ENCODE measurements around the gene MIB1.

The MIB1 gene

GRCh38 chr18:21743166-21743832 is 2.7 kb downstream of the MIB1 start:
- Histone ChIP-seq H3K9me3 (ENCODE audit: control insufficient read depth, insufficient read depth, low read depth, low read length) (no peaks in the 10 kb centered on the region), H3K27ac (ENCODE audit: extremely low read depth, low read depth, low read length) (no peak overlapping the region), H3K36me3 (ENCODE audit: control insufficient read depth in 2 of 2, insufficient read depth in 1 of 2, low read length in 2 of 2) (no peaks in the 10 kb centered on the region), H3K4me3 (ENCODE audit: low read depth, low read length) (peak overlapping the region; percentile 96), H3K4me1 (ENCODE audit: control insufficient read depth, insufficient read depth, low read length) (peaks cover 14% of the 10 kb centered on the region)
- CTCF ChIA-PET = interaction anchor here (0.6 to 0.7 kb wide), 2 partner anchors 44 to 859 kb away, joined by 3 to 4 read pairs; no protein-coding TSS in a partner anchor
- POLR2A ChIA-PET = interaction anchor here (1.9 to 4.5 kb wide), 2 partner anchors 39 to 143 kb away, joined by 7 to 38 read pairs; partner anchors contain the start of genes ABHD3 and ESCO1
- peak; percentile 27 for TF ChIP-seq ZNF510 (tag by site-specific recombination; IDR thresholded peaks at IDR 0.05; ENCODE audit: insufficient replicate concordance)
- TF ChIP-seq ZNF530 (tag by site-specific recombination; IDR thresholded peaks at IDR 0.05; ENCODE audit: low read depth) = no peak
- TF ChIP-seq ZNF18 (tag by site-specific recombination; IDR thresholded peaks at IDR 0.05) = no peak
- TF ChIP-seq ZNF146 (tag by site-specific recombination; IDR thresholded peaks at IDR 0.05) = peak; percentile 93
- 0 out of 2 replicates have a peak, but pooled peaks have one; percentile 62 for TF ChIP-seq PRDM4 (tag by site-specific recombination; IDR thresholded peaks at IDR 0.05)
- TF ChIP-seq ZNF184 (tag by site-specific recombination; IDR thresholded peaks at IDR 0.05) = no peak
- 0 out of 2 replicates have a peak, but pooled peaks have one; percentile 4 for TF ChIP-seq ZNF580 (tag by site-specific recombination; IDR thresholded peaks at IDR 0.05)

GRCh38 chr18:21745231-21745630 is 4.6 kb downstream of the MIB1 start:
- Histone ChIP-seq H3K27ac (ENCODE audit: extremely low read depth, low read depth, low read length) (no peak overlapping the region), H3K4me3 (ENCODE audit: low read depth, low read length) (no peak overlapping the region), H3K4me1 (ENCODE audit: control insufficient read depth, insufficient read depth, low read length) (peaks cover 14% of the 10 kb centered on the region), H3K36me3 (ENCODE audit: control insufficient read depth in 2 of 2, insufficient read depth in 1 of 2, low read length in 2 of 2) (peaks cover 0 to 3% of the 10 kb centered on the region in 2 experiments; a peak in 1 of 3 replicates), H3K9me3 (ENCODE audit: control insufficient read depth, insufficient read depth, low read depth, low read length) (no peaks in the 10 kb centered on the region)
- TF ChIP-seq ZNF26 (tag by site-specific recombination; IDR thresholded peaks at IDR 0.05) = no peak
- peak; percentile 35; the same call in 1 of the 2 replicates for TF ChIP-seq CTCF (tag by site-specific recombination; IDR thresholded peaks at IDR 0.05)
- ChIA-PET CTCF (no interaction called here), POLR2A (no interaction called here)

GRCh38 chr18:21747268-21747667 is 6.7 kb downstream of the MIB1 start:
- Histone ChIP-seq H3K36me3 (ENCODE audit: control insufficient read depth in 2 of 2, insufficient read depth in 1 of 2, low read length in 2 of 2) (peaks cover 0 to 3% of the 10 kb centered on the region in 2 experiments; a peak in 1 of 3 replicates), H3K27ac (ENCODE audit: extremely low read depth, low read depth, low read length) (no peak overlapping the region), H3K4me1 (ENCODE audit: control insufficient read depth, insufficient read depth, low read length) (peaks cover 14% of the 10 kb centered on the region), H3K4me3 (ENCODE audit: low read depth, low read length) (no peak overlapping the region), H3K9me3 (ENCODE audit: control insufficient read depth, insufficient read depth, low read depth, low read length) (no peaks in the 10 kb centered on the region)
- TF ChIP-seq ZNF521 (tag by site-specific recombination; IDR thresholded peaks at IDR 0.05) (no peak), SCRT1 (tag by site-specific recombination; IDR thresholded peaks at IDR 0.05; ENCODE audit: borderline replicate concordance) (no peak), ZNF248 (tag by site-specific recombination; IDR thresholded peaks at IDR 0.05) (no peak), ZSCAN23 (tag by site-specific recombination; IDR thresholded peaks at IDR 0.05) (no peak), ZNF473 (tag by site-specific recombination; IDR thresholded peaks at IDR 0.05) (no peak), ZNF146 (tag by site-specific recombination; IDR thresholded peaks at IDR 0.05) (no peak), GLIS1 (tag by site-specific recombination; IDR thresholded peaks at IDR 0.05) (no peak), ZNF654 (tag by site-specific recombination; IDR thresholded peaks at IDR 0.05; ENCODE audit: low read depth) (no peak), ZNF670 (tag by site-specific recombination; IDR thresholded peaks at IDR 0.05; ENCODE audit: low read depth) (no peak), ZNF571 (tag by site-specific recombination; IDR thresholded peaks at IDR 0.05) (no peak), ZNF354C (tag by site-specific recombination; IDR thresholded peaks at IDR 0.05; ENCODE audit: borderline replicate concordance, low read depth) (no peak), ZNF449 (tag by site-specific recombination; IDR thresholded peaks at IDR 0.05) (no peak), ZNF175 (tag by site-specific recombination; IDR thresholded peaks at IDR 0.05) (no peak)
- POLR2A ChIA-PET = no interaction called here
- CTCF ChIA-PET = interaction anchor here (0.6 to 2.1 kb wide), 3 partner anchors 146 to 552 kb away, joined by 3 to 6 read pairs (median 3); partner anchors contain the start of gene ESCO1

All from HEK293 (cell line).